ENCODE measurements around the gene PCK2. TPM values are rescaled to one million over a fixed set of nuclear protein-coding genes. Genes with fewer than 3 reads are reported as not detected.

The PCK2 gene
- total and polyA plus RNA-seq, 2 of the 13 experiments (the other 11 are each of a cell fraction or from before 2014, with no cell fraction given), result 129 to 272 TPM

DNA sequence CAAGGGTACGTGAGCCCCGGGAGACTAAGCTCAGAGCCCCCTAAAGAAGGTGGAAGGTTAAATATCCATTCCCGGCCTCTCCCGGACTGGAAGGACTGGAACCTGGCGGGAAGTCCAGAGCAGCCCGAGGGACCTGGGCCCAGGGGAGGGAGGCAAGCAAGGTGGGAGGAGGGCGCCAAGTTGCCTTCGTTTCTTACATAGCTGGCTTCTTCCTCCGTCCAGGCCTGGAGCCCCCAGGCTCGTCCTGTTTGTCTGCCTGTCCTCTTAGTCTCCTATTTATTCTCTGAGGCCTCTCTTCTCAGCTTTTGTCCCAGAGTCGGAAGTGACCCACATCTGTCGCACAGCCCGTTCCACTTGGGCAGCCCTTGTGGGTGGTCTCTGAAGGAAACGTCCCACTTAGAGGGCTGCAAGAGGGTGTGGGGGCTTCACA is 745 bp downstream of the PCK2 start (continued):
- TF ChIP-seq ZNF180 (CRISPR knock-in tag; IDR thresholded peaks at IDR 0.05; ENCODE audit: borderline replicate concordance, low read depth), result no peak
- no peak for TF ChIP-seq ZC3H4 (CRISPR knock-in tag; IDR thresholded peaks at IDR 0.05; ENCODE audit: borderline replicate concordance)
- TF ChIP-seq U2AF1 (optimal IDR thresholded peaks at IDR 0.05; ENCODE audit: low read depth, low read length), result peak; percentile 13
- TF ChIP-seq NONO (IDR thresholded peaks at IDR 0.05), result no peak
- no peak for TF ChIP-seq NONO (CRISPR knock-in tag; conservative IDR thresholded peaks at IDR 0.05)

DNA sequence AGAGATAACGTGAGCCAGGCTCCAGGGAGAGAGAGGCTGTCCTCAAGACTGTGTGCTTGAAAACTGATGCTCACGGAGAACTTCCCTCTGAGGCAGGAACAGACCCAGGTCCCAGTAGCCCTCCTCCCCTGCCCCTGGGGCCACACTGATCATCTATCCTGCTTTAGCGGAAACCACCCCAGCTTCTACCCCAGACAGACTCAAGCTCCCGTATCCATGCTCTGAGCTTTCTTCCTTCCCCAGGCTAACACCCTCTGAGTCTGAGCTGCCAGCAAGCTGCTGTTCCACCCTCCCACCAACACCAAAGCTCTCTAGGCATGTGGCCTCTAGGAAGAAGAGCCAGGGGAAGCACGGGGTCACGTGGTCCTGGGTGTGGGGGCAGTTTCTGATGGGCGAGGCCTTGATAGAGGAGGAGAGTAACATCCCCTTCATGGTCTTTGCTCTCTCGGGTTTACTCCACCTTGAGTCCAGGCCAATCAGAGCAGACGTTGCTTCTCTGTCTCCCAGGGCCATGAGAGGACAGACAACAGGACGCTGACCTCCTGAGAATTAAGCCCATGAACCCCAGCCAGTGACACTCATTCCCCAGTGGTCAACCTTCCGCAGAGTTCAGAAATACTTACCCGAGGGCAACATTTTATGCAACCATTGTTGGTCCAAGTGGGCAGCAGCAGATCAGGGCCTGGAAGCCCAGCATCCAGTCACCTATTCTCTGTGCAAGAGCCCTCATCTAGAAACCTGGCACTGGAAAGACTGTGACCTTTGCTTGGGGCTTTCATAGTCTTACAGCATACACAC is 1.4 kb downstream of the PCK2 start:
- ATAC-seq (peak; percentile 77), FAIRE-seq (peak; percentile 100), DNase-seq (ENCODE audit: low spot score) (peak; percentile 100)
- H3K4me1 ChIP-seq (ENCODE audit: insufficient read depth, low read length), result peaks cover 64% of the 10 kb centered on the region
- H2AFZ ChIP-seq (ENCODE audit: low read length), result no peak overlapping the region
- peaks cover 30 to 35% of the 10 kb centered on the region in 2 experiments for H3K36me3 ChIP-seq (replicated peaks in 1 of 2; ENCODE audit: control insufficient read depth in 1 of 2, insufficient read depth in 2 of 2, low read length in 2 of 2)
- H3K9me3 ChIP-seq (ENCODE audit: low read length), result no peaks in the 10 kb centered on the region
- ChIA-PET CTCF (ENCODE audit: low intra/inter-chr PET ratio, low total read pairs) (interaction anchor here (3.3 kb wide), 1 partner anchor 13 kb away, joined by 10 read pairs; no protein-coding TSS in a partner anchor), POLR2A (interaction anchor here (0.5 to 14.4 kb wide), 51 partner anchors 9 to 1113 kb away, joined by 3 to 627 read pairs (median 8); partner anchors contain the start of genes ACIN1, AJUBA, C14orf119 and CARMIL3)
- H3K4me2 ChIP-seq (ENCODE audit: low read depth, low read length), result peak overlapping the region; percentile 99
- peak overlapping the region; percentile 99 for H3K9ac ChIP-seq (ENCODE audit: insufficient read depth, low read depth, low read length)
- peak overlapping the region; percentile 87 for H3K27ac ChIP-seq (ENCODE audit: extremely low read length, insufficient read depth, low read length)
- H3K27me3 ChIP-seq (ENCODE audit: control insufficient read depth in 1 of 2, insufficient read depth in 2 of 2, low read length in 2 of 2), result peaks cover 0 to 6% of the 10 kb centered on the region in 2 experiments; a peak in 1 of 5 replicates
- H3K79me2 ChIP-seq (ENCODE audit: insufficient read depth, low read length), result peaks cover 28% of the 10 kb centered on the region
- peak overlapping the region; percentile 86 to 98 (median 97) for H3K4me3 ChIP-seq (replicated peaks in 1 of 3; ENCODE audit: insufficient read depth in 1 of 3, low read depth in 2 of 3, low read length in 3 of 3)
- 0 out of 2 replicates have a peak, but pooled peaks cover 4% of the 10 kb centered on the region for H4K20me1 ChIP-seq (ENCODE audit: insufficient read depth, low read length)
- intact Hi-C loops (cut with micrococcal nuclease; ENCODE audit: unreplicated experiment) (loop anchor here (1.0 kb wide), 3 partner anchors 13 to 46 kb away; partner anchors contain the start of genes DCAF11, EMC9 and NRL), in situ Hi-C loops (cut with HindIII; ENCODE audit: extremely low pct_ligation_motif_present, low pct_unique_long_range_greater_than_20kb) (no loop called here)
- BruUV-seq (replicated peaks), result no TSS peak
- WGBS (ENCODE audit: low lambda C conversion rate), result 0% methylated on average over 12 of the region's 12 CpGs
- TF ChIP-seq, protein P1, sequence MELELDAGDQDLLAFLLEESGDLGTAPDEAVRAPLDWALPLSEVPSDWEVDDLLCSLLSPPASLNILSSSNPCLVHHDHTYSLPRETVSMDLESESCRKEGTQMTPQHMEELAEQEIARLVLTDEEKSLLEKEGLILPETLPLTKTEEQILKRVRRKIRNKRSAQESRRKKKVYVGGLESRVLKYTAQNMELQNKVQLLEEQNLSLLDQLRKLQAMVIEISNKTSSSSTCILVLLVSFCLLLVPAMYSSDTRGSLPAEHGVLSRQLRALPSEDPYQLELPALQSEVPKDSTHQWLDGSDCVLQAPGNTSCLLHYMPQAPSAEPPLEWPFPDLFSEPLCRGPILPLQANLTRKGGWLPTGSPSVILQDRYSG (CRISPR knock-in tag; IDR thresholded peaks at IDR 0.05), result peak; percentile 18; the same call in 1 of the 2 replicates
- no peak for TF ChIP-seq CENPX (CRISPR knock-in tag; IDR thresholded peaks at IDR 0.05)
- peak; percentile 90; the same call in 1 of the 2 replicates for TF ChIP-seq GLI4 (CRISPR knock-in tag; IDR thresholded peaks at IDR 0.05; ENCODE audit: borderline replicate concordance)
- peak; percentile 97; the same call in 1 of the 2 replicates for TF ChIP-seq PAX8 (CRISPR knock-in tag; IDR thresholded peaks at IDR 0.05; ENCODE audit: borderline replicate concordance)
- TF ChIP-seq, protein P2, sequence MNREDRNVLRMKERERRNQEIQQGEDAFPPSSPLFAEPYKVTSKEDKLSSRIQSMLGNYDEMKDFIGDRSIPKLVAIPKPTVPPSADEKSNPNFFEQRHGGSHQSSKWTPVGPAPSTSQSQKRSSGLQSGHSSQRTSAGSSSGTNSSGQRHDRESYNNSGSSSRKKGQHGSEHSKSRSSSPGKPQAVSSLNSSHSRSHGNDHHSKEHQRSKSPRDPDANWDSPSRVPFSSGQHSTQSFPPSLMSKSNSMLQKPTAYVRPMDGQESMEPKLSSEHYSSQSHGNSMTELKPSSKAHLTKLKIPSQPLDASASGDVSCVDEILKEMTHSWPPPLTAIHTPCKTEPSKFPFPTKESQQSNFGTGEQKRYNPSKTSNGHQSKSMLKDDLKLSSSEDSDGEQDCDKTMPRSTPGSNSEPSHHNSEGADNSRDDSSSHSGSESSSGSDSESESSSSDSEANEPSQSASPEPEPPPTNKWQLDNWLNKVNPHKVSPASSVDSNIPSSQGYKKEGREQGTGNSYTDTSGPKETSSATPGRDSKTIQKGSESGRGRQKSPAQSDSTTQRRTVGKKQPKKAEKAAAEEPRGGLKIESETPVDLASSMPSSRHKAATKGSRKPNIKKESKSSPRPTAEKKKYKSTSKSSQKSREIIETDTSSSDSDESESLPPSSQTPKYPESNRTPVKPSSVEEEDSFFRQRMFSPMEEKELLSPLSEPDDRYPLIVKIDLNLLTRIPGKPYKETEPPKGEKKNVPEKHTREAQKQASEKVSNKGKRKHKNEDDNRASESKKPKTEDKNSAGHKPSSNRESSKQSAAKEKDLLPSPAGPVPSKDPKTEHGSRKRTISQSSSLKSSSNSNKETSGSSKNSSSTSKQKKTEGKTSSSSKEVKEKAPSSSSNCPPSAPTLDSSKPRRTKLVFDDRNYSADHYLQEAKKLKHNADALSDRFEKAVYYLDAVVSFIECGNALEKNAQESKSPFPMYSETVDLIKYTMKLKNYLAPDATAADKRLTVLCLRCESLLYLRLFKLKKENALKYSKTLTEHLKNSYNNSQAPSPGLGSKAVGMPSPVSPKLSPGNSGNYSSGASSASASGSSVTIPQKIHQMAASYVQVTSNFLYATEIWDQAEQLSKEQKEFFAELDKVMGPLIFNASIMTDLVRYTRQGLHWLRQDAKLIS (CRISPR knock-in tag; IDR thresholded peaks at IDR 0.05), result peak; percentile 99
- TF ChIP-seq, protein P3, sequence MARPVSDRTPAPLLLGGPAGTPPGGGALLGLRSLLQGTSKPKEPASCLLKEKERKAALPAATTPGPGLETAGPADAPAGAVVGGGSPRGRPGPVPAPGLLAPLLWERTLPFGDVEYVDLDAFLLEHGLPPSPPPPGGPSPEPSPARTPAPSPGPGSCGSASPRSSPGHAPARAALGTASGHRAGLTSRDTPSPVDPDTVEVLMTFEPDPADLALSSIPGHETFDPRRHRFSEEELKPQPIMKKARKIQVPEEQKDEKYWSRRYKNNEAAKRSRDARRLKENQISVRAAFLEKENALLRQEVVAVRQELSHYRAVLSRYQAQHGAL (CRISPR knock-in tag; IDR thresholded peaks at IDR 0.05; ENCODE audit: not compliant biosample characterization), result no peak
- peak; percentile 15; the same call in 1 of the 2 replicates for TF ChIP-seq NFE2L2 (IDR thresholded peaks at IDR 0.05; ENCODE audit: low read length)
- TF ChIP-seq ZNF317 (CRISPR knock-in tag; IDR thresholded peaks at IDR 0.05), result peak; percentile 91
